Fibroblast of skin of left biceps (primary cell): ENCODE data around the gene CHAC1.

ENCODE experiments used
- DNase-seq, 2 experiments: peaks; one replicate each; pipeline ENCODE4 v3.0.0-alpha.2; 2013; ENCODE audit warnings: low read depth in 2 of 2

Gene CHAC1

GRCh38 chr15:40925495-40925862, 27.8 kb upstream of the CHAC1 start:
- DNase-seq, result no peak

- DNase-seq, result no peak
Measured at GRCh38 chr15:40925863-40926658, 27.2 kb upstream of the CHAC1 start.

- no peak for DNase-seq
Measured at GRCh38 chr15:40926659-40927494, 26.4 kb upstream of the CHAC1 start.

GRCh38 chr15:40927495-40927872, 25.8 kb upstream of the CHAC1 start:
- DNase-seq, result no peak

GRCh38 chr15:40927873-40928806, 25.1 kb upstream of the CHAC1 start:
- no peak for DNase-seq

- DNase-seq, result no peak
Measured at GRCh38 chr15:40928821-40929659, 24.2 kb upstream of the CHAC1 start, which contains the start of gene DLL4. Gene DLL4 (plus strand): TSS chr15:40929340. CDS start chr15:40929669, 329 bp downstream.

- no peak for DNase-seq
Measured at GRCh38 chr15:40929660-40930429, 23.4 kb upstream of the CHAC1 start.

- no peak for DNase-seq
Measured at GRCh38 chr15:40930430-40931299, 22.6 kb upstream of the CHAC1 start.

- no peak for DNase-seq
Measured at GRCh38 chr15:40931300-40932142, 21.8 kb upstream of the CHAC1 start.

- DNase-seq, result no peak
Measured at GRCh38 chr15:40932156-40932555, 21.1 kb upstream of the CHAC1 start.

GRCh38 chr15:40932649-40933516, 20.4 kb upstream of the CHAC1 start:
- DNase-seq, result no peak

GRCh38 chr15:40933517-40933902, 19.8 kb upstream of the CHAC1 start:
- no peak for DNase-seq

- no peak for DNase-seq
Measured at GRCh38 chr15:40934457-40934856, 18.8 kb upstream of the CHAC1 start.

- DNase-seq, result no peak
Measured at GRCh38 chr15:40936234-40936708, 17.0 kb upstream of the CHAC1 start.

- no peak for DNase-seq
Measured at GRCh38 chr15:40936709-40937666, 16.3 kb upstream of the CHAC1 start.
